Neural cell (in vitro differentiated cells): Measurements from ENCODE around the gene C4A.

ENCODE experiments used
- EP300 ChIP-seq: fragments of 450-650 bp; conservative IDR thresholded peaks from 2 replicates; pipeline ENCODE4 v1.6.1; 2014; ENCODE audit warnings: antibody characterized with exemption, mild to moderate bottlenecking, moderate library complexity; ENCODE audit not compliant: poor library complexity, severe bottlenecking
- MXI1 ChIP-seq: fragments of 450-650 bp; conservative IDR thresholded peaks from 2 replicates; pipeline ENCODE4 v1.6.1; 2014; ENCODE audit warnings: antibody characterized with exemption, mild to moderate bottlenecking; ENCODE audit not compliant: poor library complexity, severe bottlenecking

- TF ChIP-seq MXI1 (no peak), EP300 (no peak)
These were observed 33.0 kb upstream of the C4A start for GRCh38 chr6:31948753-31949413.
